Measurements from ENCODE around the gene BUD23. TPM values are rescaled to one million over a fixed set of nuclear protein-coding genes. Genes with fewer than 3 reads are reported as not detected.
"Not testable (repeated sequence)": the region's sequence is repeated elsewhere in the genome, so short reads cannot be mapped to it uniquely, and the experiment has no call there.

Gene BUD23
- total RNA-seq, 4 donors from 2014 or later = 12.4 to 54.6 (median 31.5) TPM

DNA sequence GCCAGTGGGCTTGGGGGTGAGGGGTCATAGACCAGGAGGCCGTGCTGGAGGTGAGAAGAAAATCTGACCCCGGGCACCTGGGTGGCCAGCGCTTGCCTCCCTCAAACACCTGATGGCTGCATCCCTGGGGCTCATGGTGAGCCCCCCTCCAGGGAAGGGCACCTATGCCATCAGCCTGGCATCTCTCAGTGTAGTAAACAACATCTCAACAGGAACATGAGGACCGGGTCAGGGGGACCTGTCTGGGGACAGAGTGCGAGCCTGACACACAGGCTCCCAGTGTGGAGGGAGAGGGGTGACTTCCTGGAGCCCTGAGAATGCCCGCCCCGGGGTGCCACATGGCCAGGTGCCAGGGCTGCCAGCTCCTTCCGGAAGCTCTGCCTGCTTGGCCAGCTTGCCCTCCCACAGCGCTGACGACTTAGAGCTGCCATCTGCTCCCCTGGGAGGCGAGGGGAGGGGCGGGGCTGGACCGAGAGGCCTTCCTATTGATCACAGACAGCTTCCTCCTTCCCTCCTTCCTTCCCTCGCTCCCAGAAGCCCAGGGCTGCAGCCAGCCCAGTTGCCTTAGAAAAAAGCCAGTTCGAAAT is 23.7 kb downstream of the BUD23 start:
- Histone ChIP-seq H3K4me3 (no peak overlapping the region), H3K9me3 (no peaks in the 10 kb centered on the region), H3K27me3 (no peaks in the 10 kb centered on the region), H3K36me3 (no peaks in the 10 kb centered on the region), H3K27ac (no peak overlapping the region), H3K4me1 (peaks cover 6 to 14% of the 10 kb centered on the region in 2 donors)
- intact Hi-C loops (cut with DNase I; ENCODE audit: low total_unique reads) = no loop called here
- no peak for TF ChIP-seq POLR2A (IDR thresholded peaks at IDR 0.05)
- TF ChIP-seq, protein P1, sequence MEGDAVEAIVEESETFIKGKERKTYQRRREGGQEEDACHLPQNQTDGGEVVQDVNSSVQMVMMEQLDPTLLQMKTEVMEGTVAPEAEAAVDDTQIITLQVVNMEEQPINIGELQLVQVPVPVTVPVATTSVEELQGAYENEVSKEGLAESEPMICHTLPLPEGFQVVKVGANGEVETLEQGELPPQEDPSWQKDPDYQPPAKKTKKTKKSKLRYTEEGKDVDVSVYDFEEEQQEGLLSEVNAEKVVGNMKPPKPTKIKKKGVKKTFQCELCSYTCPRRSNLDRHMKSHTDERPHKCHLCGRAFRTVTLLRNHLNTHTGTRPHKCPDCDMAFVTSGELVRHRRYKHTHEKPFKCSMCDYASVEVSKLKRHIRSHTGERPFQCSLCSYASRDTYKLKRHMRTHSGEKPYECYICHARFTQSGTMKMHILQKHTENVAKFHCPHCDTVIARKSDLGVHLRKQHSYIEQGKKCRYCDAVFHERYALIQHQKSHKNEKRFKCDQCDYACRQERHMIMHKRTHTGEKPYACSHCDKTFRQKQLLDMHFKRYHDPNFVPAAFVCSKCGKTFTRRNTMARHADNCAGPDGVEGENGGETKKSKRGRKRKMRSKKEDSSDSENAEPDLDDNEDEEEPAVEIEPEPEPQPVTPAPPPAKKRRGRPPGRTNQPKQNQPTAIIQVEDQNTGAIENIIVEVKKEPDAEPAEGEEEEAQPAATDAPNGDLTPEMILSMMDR (IDR thresholded peaks at IDR 0.05) = no peak
- DNase-seq = no peak

DNA sequence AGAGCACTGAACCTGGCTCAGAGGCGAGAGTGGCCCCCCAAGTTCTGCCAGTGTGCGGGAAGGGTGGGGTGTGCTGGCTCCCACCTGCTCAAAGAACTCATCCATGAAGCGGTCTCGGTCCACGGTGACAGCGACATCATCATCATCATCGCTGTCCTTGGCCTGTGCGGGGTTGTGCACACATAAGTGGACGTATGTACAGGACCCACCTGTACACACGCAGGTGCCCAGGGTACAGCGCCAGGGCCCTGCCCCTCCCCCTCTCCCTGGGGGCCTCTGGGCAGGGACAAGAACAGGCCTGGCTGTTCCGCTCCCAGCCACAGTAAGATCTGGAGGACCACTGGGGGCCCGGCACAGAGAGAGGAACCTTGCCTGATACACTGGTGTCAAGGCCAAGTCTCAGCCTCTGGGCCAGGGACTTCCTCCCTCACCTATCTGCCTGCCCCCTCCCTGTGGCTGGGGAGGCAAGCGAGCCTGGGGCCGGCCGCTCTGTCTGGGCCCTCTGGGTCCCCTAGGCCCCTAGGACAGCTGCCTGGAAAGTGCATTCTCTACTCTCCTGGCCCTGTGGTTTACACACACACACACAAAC is 25.7 kb downstream of the BUD23 start:
- no peak overlapping the region for H3K27ac ChIP-seq
- intact Hi-C loops (cut with DNase I; ENCODE audit: low total_unique reads) = no loop called here
- TF ChIP-seq, protein P1 (IDR thresholded peaks at IDR 0.05) = no peak
- no peak for TF ChIP-seq POLR2A (IDR thresholded peaks at IDR 0.05)
- H3K4me1 ChIP-seq = peaks cover 6 to 13% of the 10 kb centered on the region in 2 donors
- no peak for DNase-seq
- H3K27me3 ChIP-seq = no peaks in the 10 kb centered on the region
- no peak overlapping the region for H3K4me3 ChIP-seq
- H3K9me3 ChIP-seq = no peaks in the 10 kb centered on the region
- no peaks in the 10 kb centered on the region for H3K36me3 ChIP-seq

DNA sequence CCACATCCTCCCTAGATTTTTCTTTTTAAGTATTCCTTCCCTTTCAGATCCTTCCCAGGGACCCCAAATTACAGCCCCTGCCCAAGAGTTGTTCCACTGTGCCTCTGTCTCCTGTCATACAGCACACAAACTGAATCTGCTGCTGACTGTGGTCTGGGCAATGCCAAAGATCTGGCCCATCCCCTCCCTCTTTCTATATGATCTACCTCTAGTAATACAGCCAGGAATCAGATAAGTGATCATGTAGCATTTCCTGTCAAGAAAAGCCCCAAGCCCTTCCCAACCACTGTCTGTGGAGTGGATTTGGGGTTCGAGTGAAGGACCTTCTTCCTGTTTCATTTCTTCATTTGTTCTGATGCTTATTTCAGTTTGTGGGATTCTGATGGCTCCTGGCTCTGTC is 29.4 kb downstream of the BUD23 start:
- intact Hi-C loops (cut with DNase I; ENCODE audit: low total_unique reads) = no loop called here
- Histone ChIP-seq H3K9me3 (no peaks in the 10 kb centered on the region), H3K4me1 (no peaks in the 10 kb centered on the region), H3K4me3 (no peak overlapping the region), H3K36me3 (no peaks in the 10 kb centered on the region), H3K27me3 (no peaks in the 10 kb centered on the region), H3K27ac (no peak overlapping the region)
- TF ChIP-seq, protein P1 (IDR thresholded peaks at IDR 0.05) = no peak
- no peak for TF ChIP-seq POLR2A (IDR thresholded peaks at IDR 0.05)
- DNase-seq = no peak

DNA sequence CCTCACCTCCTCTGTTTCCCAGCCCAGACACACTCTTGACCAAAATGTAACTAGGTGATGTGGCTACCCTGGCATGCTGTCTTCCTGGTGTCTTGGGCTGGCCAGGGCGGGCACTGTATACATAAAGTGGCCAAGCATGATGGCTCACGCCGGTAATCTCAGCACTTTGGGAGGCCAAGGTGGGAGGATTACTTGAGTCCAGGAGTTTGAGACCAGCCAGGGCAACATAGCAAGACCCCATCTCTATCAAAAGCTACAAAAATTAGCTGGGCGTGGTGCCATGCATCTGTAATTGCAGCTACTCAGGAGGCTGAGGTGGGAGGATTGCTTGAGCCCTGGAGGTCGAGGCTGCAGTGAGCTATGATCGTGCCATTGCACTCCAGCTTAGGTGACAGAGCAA is 29.9 kb downstream of the BUD23 start:
- H3K9me3 ChIP-seq; H3K36me3 ChIP-seq; H3K27ac ChIP-seq; intact Hi-C loops (cut with DNase I; ENCODE audit: low total_unique reads); H3K4me1 ChIP-seq; H3K27me3 ChIP-seq; H3K4me3 ChIP-seq; DNase-seq: not testable (repeated sequence)

DNA sequence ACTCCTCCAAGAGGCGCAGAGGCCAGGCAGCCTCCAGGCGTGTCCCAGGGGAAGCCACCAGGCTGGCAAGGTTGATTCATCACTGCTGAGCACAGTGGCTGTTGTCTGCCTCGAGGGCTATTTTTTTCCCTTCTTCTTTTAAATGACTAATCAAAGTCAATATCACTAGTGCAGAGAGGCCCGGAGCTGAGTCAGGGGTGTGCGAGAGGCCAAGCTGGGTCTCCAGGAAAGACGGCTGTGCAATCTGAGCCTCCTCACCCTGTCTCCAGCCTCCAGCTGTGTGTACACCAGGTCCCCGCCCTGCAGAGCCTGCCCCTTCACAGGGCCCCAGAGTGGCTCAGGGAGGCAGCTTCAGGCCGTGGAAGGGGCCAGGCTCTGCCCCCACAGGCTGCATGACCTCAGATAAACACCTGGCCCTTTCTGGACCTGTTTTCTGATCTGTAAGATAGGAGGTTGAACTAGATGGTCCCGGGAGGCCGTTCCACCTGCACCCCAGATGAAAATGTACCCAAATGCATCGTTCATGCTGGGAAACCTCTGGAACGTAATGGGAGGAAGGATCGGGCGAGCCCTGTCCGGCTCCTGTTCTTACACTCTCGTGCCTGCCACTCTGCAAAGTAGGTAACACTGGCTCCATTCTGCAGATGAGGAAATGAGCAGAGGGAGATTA is 32.4 kb downstream of the BUD23 start:
- TF ChIP-seq, protein P1 (IDR thresholded peaks at IDR 0.05) = no peak
- no peak for TF ChIP-seq POLR2A (IDR thresholded peaks at IDR 0.05)
- intact Hi-C loops (cut with DNase I; ENCODE audit: low total_unique reads) = no loop called here
- no peaks in the 10 kb centered on the region for H3K36me3 ChIP-seq
- H3K4me3 ChIP-seq = no peak overlapping the region
- DNase-seq = no peak
- H3K27me3 ChIP-seq = no peaks in the 10 kb centered on the region
- no peak overlapping the region for H3K27ac ChIP-seq
- H3K9me3 ChIP-seq = no peaks in the 10 kb centered on the region
- H3K4me1 ChIP-seq = peaks cover 0 to 12% of the 10 kb centered on the region in 2 donors
